Thyroid gland (tissue), 4 donors: Measurements from ENCODE around the gene TSPAN1.

Experiments used
- CTCF ChIP-seq, 6 experiments: fragments of 200-600 bp in 3 of 6; fragments of 450-650 bp in 3 of 6; sonication (generic) in 3 of 6; IDR thresholded peaks; one replicate each; pipeline ENCODE4 v1.5.1; 2016 to 2019; ENCODE audit warnings: antibody characterized with exemption in 6 of 6, mild to moderate bottlenecking in 2 of 6, inconsistent platforms in 1 of 6, moderate library complexity in 1 of 6
- POLR2A ChIP-seq, 2 donors: fragments of 450-650 bp; IDR thresholded peaks; one replicate each; pipeline ENCODE4 v1.6.1; 2017; ENCODE audit warnings: antibody characterized with exemption in 2 of 2, mild to moderate bottlenecking in 2 of 2, moderate library complexity in 1 of 2

GRCh38 chr1:46197964-46198811, 23.3 kb downstream of the TSPAN1 start, which contains the start of gene POMGNT1:
- TF ChIP-seq CTCF (IDR thresholded peaks at IDR 0.05), result peak in 2 of 6 experiments; percentile 4 to 15
- peak; percentile 40 to 74 for TF ChIP-seq POLR2A (IDR thresholded peaks at IDR 0.05)
